ENCODE data around the gene LRRC23. TPM values are rescaled to one million over a fixed set of nuclear protein-coding genes. Genes with fewer than 3 reads are reported as not detected.

LRRC23 gene
- total and polyA plus RNA-seq, 2 of the 13 experiments (the other 11 are each of a cell fraction or from before 2014, with no cell fraction given) = 6.0 to 7.8 TPM

- no peak for TF ChIP-seq NFATC3 (CRISPR knock-in tag; IDR thresholded peaks at IDR 0.05)
- TF ChIP-seq CHD4 (IDR thresholded peaks at IDR 0.05; ENCODE audit: borderline replicate concordance, low read length) = no peak
- no peak for TF ChIP-seq GLMP (CRISPR knock-in tag; IDR thresholded peaks at IDR 0.05; ENCODE audit: borderline replicate concordance)
These were observed 47.0 kb downstream of the LRRC23 start (continued) for GRCh38 chr12:6951551-6952120.

GRCh38 chr12:6952121-6952862 is 47.7 kb downstream of the LRRC23 start:
- Histone ChIP-seq H3K4me2 (ENCODE audit: low read depth, low read length) (no peak overlapping the region), H3K27me3 (ENCODE audit: control insufficient read depth in 1 of 2, insufficient read depth in 2 of 2, low read length in 2 of 2) (no peaks in the 10 kb centered on the region), H3K27ac (ENCODE audit: extremely low read length, insufficient read depth, low read length) (no peak overlapping the region), H3K9me3 (ENCODE audit: low read length) (no peaks in the 10 kb centered on the region), H3K36me3 (replicated peaks in 1 of 2; ENCODE audit: control insufficient read depth in 1 of 2, insufficient read depth in 2 of 2, low read length in 2 of 2) (no peaks in the 10 kb centered on the region; a peak in 1 of 5 replicates), H3K4me1 (ENCODE audit: insufficient read depth, low read length) (peaks cover 10% of the 10 kb centered on the region), H3K4me3 (replicated peaks in 1 of 3; ENCODE audit: insufficient read depth in 1 of 3, low read depth in 2 of 3, low read length in 3 of 3) (no peak overlapping the region), H3K79me2 (ENCODE audit: insufficient read depth, low read length) (no peaks in the 10 kb centered on the region), H2AFZ (ENCODE audit: low read length) (no peak overlapping the region), H3K9ac (ENCODE audit: insufficient read depth, low read depth, low read length) (no peak overlapping the region), H4K20me1 (ENCODE audit: insufficient read depth, low read length) (no peaks in the 10 kb centered on the region)
- POLR2A ChIA-PET = no interaction called here
- in situ Hi-C loops (cut with HindIII; ENCODE audit: extremely low pct_ligation_motif_present, low pct_unique_long_range_greater_than_20kb) = no loop called here
- CTCF ChIA-PET (ENCODE audit: low intra/inter-chr PET ratio, low total read pairs) = no interaction called here
- no TSS peak for BruUV-seq (replicated peaks)
- intact Hi-C loops (cut with micrococcal nuclease; ENCODE audit: unreplicated experiment) = no loop called here
- 82% methylated on average over 10 of the region's 22 CpGs for WGBS (ENCODE audit: low lambda C conversion rate)
- FAIRE-seq (no peak), DNase-seq (ENCODE audit: low spot score) (no peak), ATAC-seq (no peak)
- no peak for TF ChIP-seq ZNF768 (CRISPR knock-in tag; IDR thresholded peaks at IDR 0.05)
- no peak for TF ChIP-seq ZNF317 (CRISPR knock-in tag; IDR thresholded peaks at IDR 0.05)
- TF ChIP-seq SRY (CRISPR knock-in tag; IDR thresholded peaks at IDR 0.05) = no peak
- no peak for TF ChIP-seq ZNF605 (CRISPR knock-in tag; IDR thresholded peaks at IDR 0.05)
- no peak for TF ChIP-seq GATA4 (IDR thresholded peaks at IDR 0.05; ENCODE audit: borderline replicate concordance, low read depth)
- no peak for TF ChIP-seq SOX13 (IDR thresholded peaks at IDR 0.05)
- no peak for TF ChIP-seq SOX13 (CRISPR knock-in tag; conservative IDR thresholded peaks at IDR 0.05 in 1 of 2, IDR thresholded peaks at IDR 0.05 in 1 of 2)
- TF ChIP-seq MEIS1 (CRISPR knock-in tag; IDR thresholded peaks at IDR 0.05; ENCODE audit: borderline replicate concordance) = no peak
- no peak for TF ChIP-seq ZNF615 (CRISPR knock-in tag; IDR thresholded peaks at IDR 0.05; ENCODE audit: borderline replicate concordance)
- no peak for TF ChIP-seq HOXD1 (CRISPR knock-in tag; IDR thresholded peaks at IDR 0.05)
- no peak for TF ChIP-seq HHEX (CRISPR knock-in tag; IDR thresholded peaks at IDR 0.05)
- no peak for TF ChIP-seq FOXK2 (IDR thresholded peaks at IDR 0.05)
- TF ChIP-seq SKIL (CRISPR knock-in tag; IDR thresholded peaks at IDR 0.05; ENCODE audit: borderline replicate concordance) = no peak
- no peak for TF ChIP-seq MIER2 (CRISPR knock-in tag; IDR thresholded peaks at IDR 0.05)
- no peak for TF ChIP-seq ZNF512B (CRISPR knock-in tag; IDR thresholded peaks at IDR 0.05; ENCODE audit: borderline replicate concordance)
